ENCODE data around the gene MRTFB.

Gene MRTFB

DNA sequence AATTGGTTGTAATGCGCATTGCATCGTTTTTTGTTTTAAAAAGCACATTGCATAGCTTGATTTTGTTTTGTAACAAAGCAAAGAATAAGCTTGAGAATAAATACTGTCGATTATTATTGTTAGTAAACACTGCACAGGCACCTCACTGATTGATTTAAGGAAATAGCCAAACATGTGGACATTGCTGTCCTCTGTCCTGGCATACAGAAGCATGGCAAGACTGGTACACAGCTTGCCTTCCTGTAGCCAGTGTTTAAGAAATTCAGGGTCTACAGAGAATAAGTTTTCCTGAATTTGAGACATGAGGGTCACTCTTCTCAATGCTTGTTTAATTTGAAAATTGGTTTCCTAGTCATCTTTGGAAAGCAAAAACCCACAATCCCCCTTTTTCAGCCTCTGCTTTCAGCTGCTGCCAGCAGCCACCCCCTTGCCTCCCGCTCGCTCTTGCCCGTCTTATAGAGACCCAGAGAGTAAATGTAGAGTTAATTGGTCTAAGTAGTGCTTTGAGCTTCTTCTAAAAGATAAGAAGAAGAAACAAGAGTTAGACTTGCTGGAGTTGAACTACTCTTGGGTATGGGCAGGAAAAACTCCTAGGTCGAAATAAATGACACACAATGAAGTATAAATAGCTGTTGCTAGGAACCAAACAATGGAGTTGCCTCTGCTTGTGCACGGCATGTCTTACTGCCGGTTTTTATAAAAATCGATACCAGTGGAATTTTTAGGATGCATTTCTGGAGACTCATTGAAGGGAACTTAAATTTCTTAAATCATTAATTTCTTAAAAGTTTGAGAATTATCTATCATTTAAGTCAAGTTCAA is 116.6 kb downstream of the MRTFB start:
- no peak for DNase-seq

DNA sequence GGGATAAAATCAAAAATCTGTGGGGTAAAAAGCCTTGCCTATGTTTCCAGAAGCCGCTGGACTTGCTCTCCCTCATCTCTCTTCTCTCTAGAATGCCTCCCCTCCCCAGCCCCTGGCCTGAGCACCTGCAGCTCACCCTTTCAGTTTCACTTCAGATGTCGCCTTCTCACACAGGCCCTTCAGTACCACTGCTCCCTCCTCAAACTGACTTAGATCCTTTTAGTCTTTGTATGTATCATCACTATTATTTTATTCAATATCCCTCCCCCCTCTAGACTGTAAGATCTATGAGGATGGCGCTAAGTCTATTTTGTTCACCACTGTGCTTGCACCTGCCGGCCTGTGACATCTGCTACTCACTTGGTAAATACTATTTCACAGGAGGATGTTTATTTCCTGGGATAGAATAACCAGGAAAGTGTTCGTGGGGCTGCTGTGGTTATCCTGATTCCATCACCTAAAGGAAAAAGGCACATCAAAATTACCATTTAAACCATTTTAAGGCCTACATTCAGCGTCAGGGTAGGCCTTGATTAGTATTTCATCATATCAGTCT is 122.3 kb downstream of the MRTFB start:
- no peak for DNase-seq

DNA sequence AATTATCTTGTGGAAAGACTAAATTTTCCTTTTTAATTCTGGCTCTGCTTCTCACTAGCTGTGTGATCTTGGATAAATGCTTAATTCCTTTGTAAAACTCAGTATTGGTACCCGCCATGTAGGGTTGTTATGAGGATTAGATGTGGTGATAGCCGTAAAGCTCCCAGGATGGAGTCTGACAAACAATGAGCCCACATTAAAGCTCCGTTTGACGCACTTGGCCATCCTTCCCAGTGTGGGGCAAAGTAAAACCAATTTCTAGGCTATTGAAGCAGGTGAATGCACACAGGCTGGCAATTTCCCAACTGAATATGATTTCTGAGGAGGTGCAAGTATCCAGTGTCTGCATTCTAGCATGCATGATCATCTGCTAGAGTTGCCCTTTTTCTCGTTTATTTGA is 123.6 kb downstream of the MRTFB start:
- no peak for DNase-seq

DNA sequence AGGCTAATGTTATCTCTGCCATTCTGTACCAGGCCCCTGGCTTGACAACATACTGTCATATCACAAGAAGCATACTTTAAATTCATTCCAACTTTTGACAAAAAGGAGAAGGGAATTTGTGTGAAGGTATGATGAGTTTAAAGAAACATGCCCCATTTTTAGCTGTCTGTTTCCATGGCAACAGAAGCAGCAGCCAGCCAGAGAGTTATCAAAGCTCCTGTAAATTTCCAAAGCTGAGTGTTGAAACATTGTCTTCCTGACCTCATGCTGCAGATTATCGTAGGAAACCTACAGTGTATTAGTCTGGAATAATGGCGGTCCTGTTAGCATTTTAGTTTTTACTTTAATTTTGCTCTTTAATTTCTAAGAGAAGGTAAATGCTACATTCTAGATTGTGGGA is 124.9 kb downstream of the MRTFB start:
- no peak for DNase-seq

DNA sequence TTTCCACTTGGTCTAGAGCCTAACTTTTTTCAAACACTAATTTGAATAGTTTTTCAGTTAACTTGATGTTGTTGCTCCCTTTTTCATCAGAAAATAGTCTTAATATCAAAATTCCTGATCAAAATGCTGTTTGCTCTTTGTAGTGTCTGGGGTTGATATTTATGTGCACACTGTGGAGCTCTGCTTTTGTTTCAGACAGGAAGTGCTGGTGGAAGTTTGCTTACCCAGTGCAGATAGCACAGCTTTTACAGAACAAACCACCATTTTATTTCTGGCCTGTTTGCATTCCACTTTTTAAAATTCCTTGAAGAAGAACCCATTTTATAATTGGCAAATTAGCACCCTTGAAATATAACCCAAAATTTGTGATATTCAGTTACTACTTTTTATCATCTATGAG is 125.4 kb downstream of the MRTFB start:
- DNase-seq, result no peak

DNA sequence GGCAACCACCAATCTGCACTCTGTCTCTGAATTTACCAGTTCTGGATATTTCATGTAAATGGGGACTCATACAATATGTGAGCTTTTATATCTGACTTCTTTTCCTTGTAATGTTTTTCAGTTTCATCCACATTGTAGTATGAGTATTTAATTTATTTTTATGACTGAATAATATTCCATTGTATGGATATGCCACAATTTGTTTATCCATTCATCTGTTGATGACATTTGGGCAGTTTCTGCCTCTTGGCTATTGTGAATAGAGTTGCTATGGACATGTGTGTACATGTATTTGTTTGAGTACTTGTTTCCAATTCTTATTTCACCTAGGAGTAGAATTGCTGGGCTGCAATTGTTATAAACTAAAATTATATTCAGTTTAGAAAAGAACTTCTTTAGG is 126.9 kb downstream of the MRTFB start:
- DNase-seq, result no peak

DNA sequence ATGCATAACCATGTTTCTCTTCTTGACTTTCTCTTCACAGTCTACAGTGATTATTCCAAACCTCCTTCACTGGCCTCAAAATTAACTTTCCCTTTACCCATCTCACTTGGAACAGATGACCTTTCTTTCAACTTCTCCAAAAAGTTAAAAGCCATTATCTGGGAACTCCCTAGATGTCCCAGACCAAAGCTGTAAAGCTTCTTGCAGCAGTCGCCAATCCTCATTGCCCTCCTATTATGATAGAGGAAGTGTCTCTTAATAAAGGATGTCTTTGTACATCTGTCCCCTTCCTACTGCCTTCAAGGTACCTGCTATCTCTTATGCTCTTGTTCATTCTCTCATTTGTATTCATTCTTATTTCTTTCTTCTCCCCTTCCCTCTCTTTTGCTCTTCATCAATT is 127.5 kb downstream of the MRTFB start:
- DNase-seq, result no peak

DNA sequence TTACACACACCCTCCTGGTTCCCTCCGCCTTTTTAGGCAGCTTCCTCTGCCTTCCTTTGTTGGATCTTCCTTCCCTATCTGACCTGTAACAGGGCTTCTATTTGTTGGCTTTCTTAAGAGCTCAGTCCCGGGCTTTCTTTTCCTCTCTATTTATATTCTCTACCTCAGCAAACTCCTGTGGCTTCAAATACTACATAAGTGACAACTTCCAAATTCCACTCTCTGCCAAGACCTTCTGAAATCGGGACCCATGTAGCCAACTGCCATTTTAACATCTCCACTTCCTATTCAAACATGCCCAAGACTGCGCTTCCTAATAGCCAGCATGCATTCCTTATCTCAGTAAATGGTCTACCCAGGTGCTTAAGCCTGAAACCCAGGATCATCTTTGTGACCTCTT is 128.1 kb downstream of the MRTFB start:
- no peak for DNase-seq

DNA sequence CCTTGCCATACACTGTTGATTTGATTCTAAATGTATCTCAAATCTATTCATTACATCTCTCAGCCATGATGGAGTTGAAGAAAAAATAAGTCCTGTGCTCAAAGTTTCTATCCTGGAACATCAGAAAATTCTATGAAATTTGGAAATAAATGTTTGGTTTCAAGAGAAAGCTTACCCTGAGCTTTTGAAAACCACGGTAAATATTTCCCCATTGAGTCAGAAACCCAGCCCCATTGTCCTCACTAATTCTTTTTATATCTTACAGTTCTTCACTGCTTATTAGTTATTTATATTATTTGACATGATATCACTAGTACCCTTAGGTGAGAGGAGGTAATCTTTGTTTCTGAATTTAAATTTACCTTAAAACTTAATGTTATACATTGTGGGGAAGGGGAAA is 128.5 kb downstream of the MRTFB start:
- no peak for DNase-seq

DNA sequence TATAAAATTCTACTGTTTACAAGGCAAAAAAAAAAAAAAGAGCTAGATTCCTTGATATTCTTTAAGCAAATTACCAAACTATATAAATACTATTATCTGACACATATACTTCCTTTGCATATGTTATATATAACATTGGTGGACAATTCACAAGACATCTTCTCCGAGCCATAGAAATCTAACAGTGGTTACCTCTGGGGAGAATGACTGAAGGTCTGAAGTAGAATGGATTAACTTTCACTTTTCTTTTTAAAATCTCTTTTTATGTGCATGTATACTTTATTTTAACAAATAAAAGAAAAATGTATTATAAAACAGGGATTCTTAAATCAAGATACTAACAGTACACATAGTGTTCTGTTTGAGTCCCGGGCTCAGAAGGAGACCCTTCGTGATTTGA is 131.0 kb downstream of the MRTFB start:
- DNase-seq, result no peak

DNA sequence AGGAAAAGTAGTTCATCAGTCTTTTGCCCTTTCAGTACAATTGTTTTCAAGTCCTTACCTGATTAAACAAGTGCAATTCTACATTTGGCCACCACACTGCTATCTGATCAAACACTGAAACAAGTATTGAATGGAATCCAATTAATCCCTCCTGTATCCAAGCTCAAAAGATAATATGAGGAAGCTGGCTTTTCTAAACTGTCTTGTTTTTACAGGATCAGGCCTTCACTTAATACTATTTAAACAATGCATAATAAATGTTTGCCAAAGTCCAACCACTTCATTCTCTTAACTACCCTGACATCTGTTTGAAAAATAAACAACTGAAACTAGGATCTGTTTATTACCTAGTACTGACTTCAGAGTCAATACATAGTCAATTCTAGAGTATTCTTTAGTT is 131.6 kb downstream of the MRTFB start:
- no peak for DNase-seq

DNA sequence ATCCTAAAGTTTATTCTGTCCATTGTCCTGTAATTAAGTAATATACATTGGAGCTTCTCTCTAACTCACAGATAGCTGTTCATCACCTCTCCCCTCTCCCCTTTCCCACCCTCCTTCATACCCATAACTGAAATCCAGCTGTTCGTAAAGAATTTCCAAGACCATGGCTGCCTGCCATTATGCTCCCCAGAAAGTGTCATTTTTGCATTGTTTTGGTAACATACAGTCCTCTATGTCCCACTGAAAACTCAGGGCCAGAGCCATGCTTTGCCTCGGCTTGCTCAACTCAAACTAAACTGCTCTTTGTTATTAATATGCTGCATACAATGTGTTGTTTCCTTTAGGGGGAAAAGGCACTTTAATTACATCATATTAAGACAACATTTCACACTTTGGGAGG is 132.0 kb downstream of the MRTFB start:
- DNase-seq, result no peak

DNA sequence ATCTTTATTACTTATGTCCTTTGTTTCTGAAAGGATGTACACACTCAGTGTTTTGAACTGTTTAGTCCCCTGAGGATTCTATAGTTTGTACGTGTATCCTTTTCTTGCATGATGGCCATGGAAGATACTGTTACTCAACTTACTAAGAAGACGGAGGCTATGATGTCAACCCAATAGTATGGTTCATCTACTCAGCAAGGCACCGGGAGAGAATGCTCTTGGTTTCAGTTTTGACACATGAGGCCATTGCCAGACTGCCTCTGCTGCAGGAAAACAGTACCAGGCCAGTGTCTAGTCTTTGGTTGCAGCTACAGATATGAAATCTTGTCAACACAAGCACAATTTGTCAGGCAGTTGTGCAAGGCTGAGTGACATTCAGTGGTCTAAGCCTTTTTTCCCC is 134.5 kb downstream of the MRTFB start:
- no peak for DNase-seq

DNA sequence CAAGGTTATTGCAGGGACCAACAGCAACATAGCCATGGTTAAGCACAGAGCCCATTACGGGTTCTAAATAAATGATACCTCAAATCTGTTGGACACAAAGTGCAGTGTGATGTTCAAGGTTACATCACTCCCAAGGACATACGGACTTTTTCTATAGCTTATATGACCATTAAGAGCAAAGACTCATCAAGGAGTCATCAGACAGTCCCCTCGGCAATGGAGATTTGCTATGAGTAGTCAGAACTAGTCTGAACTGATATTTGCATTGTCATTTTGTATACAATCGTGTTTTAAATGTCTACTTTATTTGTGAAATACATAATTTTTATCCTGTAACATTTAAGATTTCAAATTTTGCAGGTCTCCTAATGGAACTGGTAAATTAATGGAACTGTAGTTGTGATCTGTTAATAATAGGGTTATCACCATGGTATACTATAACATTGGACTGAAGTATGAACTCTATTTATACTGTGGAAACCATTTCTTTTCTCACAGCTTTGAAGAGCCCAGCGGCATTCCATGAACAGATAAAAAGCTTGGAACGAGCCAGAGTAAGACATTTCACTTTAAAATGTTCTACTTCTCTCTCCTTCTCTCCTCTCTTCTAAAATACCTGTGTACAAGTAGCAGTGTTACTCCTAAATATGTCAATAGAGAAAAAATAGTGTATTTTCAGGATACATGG is 140.9 kb downstream of the MRTFB start:
- no peak for DNase-seq

DNA sequence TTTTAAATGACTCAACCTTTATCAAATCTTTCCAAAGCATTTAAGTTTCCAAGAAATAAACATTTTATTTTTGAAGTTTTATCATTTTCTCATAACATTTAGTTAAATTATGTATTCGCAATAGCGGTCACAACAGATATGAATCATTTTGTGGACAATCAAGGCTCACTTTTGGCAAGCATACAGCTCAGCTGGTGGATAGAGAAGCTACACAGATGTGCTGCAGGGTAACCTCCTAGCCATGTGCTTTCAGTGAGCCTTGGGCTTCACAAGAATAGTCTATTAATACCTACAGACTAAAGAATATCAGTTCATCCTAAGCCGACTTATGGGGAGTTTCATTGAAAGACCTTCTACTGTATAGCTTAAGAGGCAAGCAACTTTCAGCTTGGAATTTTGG is 144.8 kb downstream of the MRTFB start:
- no peak for DNase-seq

DNA sequence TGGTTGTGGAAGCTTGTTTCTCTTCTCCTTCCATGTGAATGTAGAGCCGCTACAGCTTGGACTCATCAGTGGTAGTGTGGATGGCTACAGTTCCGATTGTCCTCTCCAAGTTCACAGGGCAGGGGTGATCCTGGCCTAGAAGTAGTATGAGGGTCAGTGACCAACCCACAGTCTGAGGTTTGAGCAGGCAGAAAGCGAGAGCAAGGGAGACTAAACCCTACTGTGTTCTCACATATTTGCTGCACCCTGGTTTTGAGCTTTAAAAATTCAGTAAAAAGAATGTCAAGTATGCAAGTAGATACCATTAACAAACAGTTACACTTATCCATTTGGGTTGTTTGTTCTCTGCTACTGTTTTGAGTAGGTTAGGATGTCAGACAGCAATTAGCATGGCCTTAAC is 148.9 kb downstream of the MRTFB start:
- DNase-seq, result no peak

DNA sequence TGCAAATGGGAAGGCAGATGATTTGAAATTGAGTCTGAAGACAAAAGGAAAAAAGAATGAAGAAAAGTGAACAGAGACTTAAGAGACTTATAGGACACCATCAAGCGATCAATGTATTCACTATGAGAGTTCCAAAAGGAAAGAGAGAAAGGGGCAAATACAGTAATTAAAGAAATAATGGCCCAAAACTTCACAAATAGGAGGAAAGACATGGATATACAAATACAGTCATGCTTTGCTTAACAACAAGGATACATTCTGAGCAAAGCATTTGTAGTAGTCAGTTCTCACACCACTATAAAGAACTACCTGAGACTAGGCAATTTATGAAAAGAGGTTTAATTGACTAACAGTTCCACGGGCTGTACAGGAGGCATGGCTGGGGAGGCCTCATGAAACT is 152.5 kb downstream of the MRTFB start:
- no peak for DNase-seq

DNA sequence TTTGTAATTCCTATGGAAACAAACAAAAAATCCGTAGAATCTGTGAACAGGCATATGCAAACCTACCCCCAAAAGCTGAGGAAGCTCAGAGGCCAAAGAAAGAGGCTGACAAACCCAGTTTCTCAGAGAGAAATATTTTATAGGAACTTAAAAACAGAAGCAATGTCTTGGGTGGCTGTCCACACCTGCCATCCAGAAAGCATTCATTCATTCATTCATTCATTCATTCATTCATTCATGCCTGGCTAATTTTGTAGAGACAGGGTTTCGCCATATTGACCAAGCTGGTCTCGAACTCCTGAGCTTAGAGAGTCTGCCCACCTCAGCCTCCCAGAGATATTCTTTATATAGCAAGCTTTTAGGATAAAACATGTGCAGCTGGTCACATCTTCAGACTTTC is 154.3 kb downstream of the MRTFB start:
- DNase-seq, result no peak

DNA sequence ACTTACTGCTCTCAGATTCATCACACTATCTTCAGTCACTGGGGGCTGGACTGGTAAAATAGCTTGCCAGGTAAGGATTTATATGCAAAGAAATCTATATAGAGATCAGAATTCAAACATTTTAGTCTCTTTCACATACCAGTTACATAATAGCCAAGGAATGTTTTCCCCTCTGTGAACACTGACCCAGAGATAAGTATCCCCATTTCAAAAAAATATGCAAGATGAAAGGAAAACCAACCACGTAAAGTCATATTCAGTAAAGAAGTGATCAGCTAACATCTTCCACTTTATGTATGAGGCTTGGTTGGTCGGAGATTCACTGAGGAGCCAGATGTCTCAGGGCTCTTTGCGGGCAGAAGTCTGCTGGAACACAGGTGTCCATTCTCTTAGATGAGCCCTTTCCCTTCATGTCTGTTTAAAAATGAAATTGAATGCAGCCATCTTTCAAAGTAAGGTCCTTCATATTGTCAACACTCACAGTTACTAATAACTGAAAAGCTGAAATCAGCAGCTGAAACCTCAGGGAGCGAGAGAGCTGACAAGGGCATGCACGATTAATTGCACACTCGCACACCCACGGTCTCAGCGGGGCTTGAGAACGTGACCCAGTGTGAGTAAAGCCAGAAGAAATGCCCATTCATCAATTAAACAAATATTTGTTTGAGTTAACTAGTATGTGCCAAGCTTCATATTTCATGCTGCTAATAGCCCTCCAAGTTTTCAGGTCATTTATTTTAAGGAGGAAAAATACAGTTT is 161.2 kb downstream of the MRTFB start:
- DNase-seq, result no peak

DNA sequence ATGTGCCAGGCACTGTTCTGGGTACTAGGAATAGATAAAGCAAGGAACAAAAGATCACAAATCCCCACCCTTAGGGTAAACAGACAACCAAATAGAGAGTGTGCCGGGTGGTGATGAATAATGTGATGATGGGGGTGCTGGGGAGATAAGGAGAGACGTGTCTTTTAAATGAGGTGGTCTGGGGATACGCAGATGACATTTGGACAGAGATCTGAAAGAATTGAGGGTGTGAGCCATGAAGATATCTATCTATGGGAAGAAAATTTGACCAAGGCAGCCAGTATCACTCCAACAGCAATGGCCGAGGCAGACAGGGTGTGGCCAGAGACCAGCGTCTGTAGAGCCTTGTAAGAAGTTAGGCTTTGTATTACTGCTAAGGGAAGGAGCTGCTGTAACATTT is 165.3 kb downstream of the MRTFB start:
- DNase-seq, result no peak

DNA sequence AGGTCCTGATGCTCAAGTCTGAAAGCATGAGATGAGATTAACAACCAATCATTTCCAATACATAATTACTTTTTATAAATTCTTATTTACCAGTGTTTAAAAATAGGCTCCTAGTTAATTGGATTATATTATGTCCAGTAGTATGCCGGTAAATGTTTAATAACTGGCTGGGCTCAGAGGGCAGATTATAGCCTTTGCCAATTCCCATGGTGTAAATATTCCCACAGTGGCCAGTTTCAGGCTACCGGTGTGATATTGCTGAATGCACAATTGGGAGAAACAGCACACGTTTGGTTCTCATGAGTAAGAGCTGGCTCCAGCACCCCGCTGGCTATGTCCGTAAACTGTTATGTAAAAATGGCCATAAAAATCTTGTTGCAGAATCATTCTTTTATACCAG is 167.6 kb downstream of the MRTFB start:
- DNase-seq, result no peak

DNA sequence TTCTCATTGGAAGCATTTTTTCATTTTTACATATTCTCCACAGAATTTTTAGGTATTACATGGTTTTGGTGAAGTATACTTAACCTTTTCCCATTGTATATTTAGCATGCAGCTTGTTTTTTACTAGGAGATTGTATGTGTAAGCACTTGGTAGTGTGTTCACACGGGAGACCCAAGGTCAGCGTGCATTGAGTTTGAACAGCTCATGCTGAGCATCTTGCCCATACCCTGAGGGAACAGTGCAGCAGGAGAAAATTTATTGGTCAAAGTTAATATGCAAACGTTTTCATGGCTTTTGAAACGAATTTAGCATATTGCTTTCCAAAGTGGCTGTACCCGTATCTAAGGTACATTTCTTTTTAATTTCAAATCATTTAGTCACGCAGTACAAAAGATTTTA is 168.7 kb downstream of the MRTFB start:
- DNase-seq, result no peak

DNA sequence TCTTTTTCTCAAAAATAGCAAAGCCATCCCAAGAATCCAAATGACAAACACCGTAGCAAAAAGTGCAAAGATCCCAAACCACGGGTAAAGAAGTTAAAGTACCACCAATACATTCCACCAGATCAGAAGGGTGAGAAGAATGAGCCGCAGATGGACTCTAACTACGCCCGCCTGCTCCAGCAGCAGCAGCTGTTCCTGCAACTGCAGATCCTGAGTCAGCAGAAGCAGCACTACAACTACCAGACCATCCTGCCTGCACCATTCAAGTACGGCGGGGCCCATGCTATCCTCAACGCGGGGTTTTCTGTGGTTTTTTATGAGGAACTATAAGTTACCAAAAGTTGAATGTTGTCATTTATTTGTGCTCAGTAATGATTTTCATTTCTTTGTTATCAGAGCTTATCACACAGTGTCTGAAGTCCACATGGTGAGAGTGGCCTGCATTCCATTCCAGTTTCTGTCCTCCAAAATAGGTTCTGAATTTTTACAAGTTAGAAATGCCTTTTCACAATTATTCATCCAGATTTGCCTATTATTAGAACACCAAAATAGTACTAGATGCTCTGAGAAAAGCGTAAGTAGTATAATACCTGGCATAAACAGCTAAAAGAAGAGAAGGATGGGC is 169.2 kb downstream of the MRTFB start:
- DNase-seq, result no peak
